ENCODE data around the gene RSAD2. TPM values are rescaled to one million over a fixed set of nuclear protein-coding genes. Genes with fewer than 3 reads are reported as not detected.

RSAD2 gene
- total RNA-seq, 4 donors from 2014 or later, result 3.7 to 7.0 (median 5.8) TPM

GRCh38 chr2:6885551-6885950 lies 8.0 kb downstream of the RSAD2 start:
- Histone ChIP-seq H3K27me3 (no peaks in the 10 kb centered on the region), H3K4me3 (no peak overlapping the region), H3K4me1 (peaks cover 2 to 11% (median 7%) of the 10 kb centered on the region in 4 donors), H3K27ac (replicated peaks in 1 of 4) (no peak overlapping the region), H3K9me3 (no peaks in the 10 kb centered on the region), H3K36me3 (peaks cover 0 to 13% (median 2%) of the 10 kb centered on the region in 4 donors)
- DNase-seq (ENCODE audit: extremely low spot score), result no peak
- intact Hi-C loops (cut with DNase I), result no loop called here
- WGBS, result 83% methylated on average over 2 of the region's 2 CpGs
- TF ChIP-seq EP300 (IDR thresholded peaks at IDR 0.05) (no peak), CTCF (IDR thresholded peaks at IDR 0.05) (no peak)

GRCh38 chr2:6885968-6886367 lies 8.4 kb downstream of the RSAD2 start:
- H3K4me1 ChIP-seq, result peaks cover 2 to 11% (median 7%) of the 10 kb centered on the region in 4 donors
- DNase-seq (ENCODE audit: extremely low spot score), result no peak
- H3K36me3 ChIP-seq, result peaks cover 0 to 13% (median 2%) of the 10 kb centered on the region in 4 donors
- no peak overlapping the region for H3K4me3 ChIP-seq
- no peak for TF ChIP-seq EP300 (IDR thresholded peaks at IDR 0.05)
- TF ChIP-seq POLR2A (IDR thresholded peaks at IDR 0.05; ENCODE audit: low read depth), result no peak
- no peak for TF ChIP-seq POLR2AphosphoS5 (IDR thresholded peaks at IDR 0.05)
- TF ChIP-seq CTCF (IDR thresholded peaks at IDR 0.05), result no peak
- no peaks in the 10 kb centered on the region for H3K9me3 ChIP-seq
- intact Hi-C loops (cut with DNase I), result no loop called here
- H3K27ac ChIP-seq (replicated peaks in 1 of 4), result no peak overlapping the region
- 95% methylated on average over 3 of the region's 3 CpGs for WGBS
- H3K27me3 ChIP-seq, result no peaks in the 10 kb centered on the region

GRCh38 chr2:6887751-6888192 lies 10.2 kb downstream of the RSAD2 start:
- intact Hi-C loops (cut with DNase I), result no loop called here
- TF ChIP-seq POLR2AphosphoS5 (IDR thresholded peaks at IDR 0.05) (no peak), POLR2A (IDR thresholded peaks at IDR 0.05; ENCODE audit: low read depth) (no peak), EP300 (IDR thresholded peaks at IDR 0.05) (no peak), CTCF (IDR thresholded peaks at IDR 0.05) (no peak)
- Histone ChIP-seq H3K36me3 (peaks cover 0 to 18% (median 2%) of the 10 kb centered on the region in 4 donors), H3K4me1 (peaks cover 0 to 10% (median 5%) of the 10 kb centered on the region in 4 donors), H3K27ac (replicated peaks in 1 of 4) (no peak overlapping the region), H3K27me3 (no peaks in the 10 kb centered on the region), H3K9me3 (no peaks in the 10 kb centered on the region), H3K4me3 (no peak overlapping the region)
- 76% methylated on average over 3 of the region's 3 CpGs for WGBS
- DNase-seq (ENCODE audit: extremely low spot score), result no peak

- H3K36me3 ChIP-seq, result peaks cover 0 to 27% (median 2%) of the 10 kb centered on the region in 4 donors
- no peaks in the 10 kb centered on the region for H3K9me3 ChIP-seq
- WGBS, result 100% methylated on average over 4 of the region's 4 CpGs
- no peak overlapping the region for H3K27ac ChIP-seq (replicated peaks in 1 of 4)
- peaks cover 0 to 2% (median under 1%) of the 10 kb centered on the region in 4 donors for H3K4me1 ChIP-seq
- intact Hi-C loops (cut with DNase I), result no loop called here
- no peaks in the 10 kb centered on the region for H3K27me3 ChIP-seq
- TF ChIP-seq CTCF (IDR thresholded peaks at IDR 0.05) (no peak), EP300 (IDR thresholded peaks at IDR 0.05) (no peak), POLR2A (IDR thresholded peaks at IDR 0.05; ENCODE audit: low read depth) (no peak), POLR2AphosphoS5 (IDR thresholded peaks at IDR 0.05) (no peak)
- no peak for DNase-seq (ENCODE audit: extremely low spot score)
- H3K4me3 ChIP-seq, result no peak overlapping the region
Measured at GRCh38 chr2:6888724-6889123, 11.1 kb downstream of the RSAD2 start.

- H3K27me3 ChIP-seq, result no peaks in the 10 kb centered on the region
- no peak overlapping the region for H3K27ac ChIP-seq (replicated peaks in 1 of 4)
- no peaks in the 10 kb centered on the region for H3K4me1 ChIP-seq
- TF ChIP-seq EP300 (IDR thresholded peaks at IDR 0.05) (no peak), CTCF (IDR thresholded peaks at IDR 0.05) (no peak)
- DNase-seq (ENCODE audit: extremely low spot score), result no peak
- intact Hi-C loops (cut with DNase I), result no loop called here
- WGBS, result 94% methylated on average over 2 of the region's 2 CpGs
- no peaks in the 10 kb centered on the region for H3K9me3 ChIP-seq
- H3K4me3 ChIP-seq, result no peak overlapping the region
- H3K36me3 ChIP-seq, result peaks cover 0 to 29% (median 3%) of the 10 kb centered on the region in 4 donors
Measured at GRCh38 chr2:6893876-6894482, 16.4 kb downstream of the RSAD2 start.

Data from esophagus muscularis mucosa (tissue), 4 donors.